Breast epithelium (tissue), 4 donors: Measurements from ENCODE around the gene SLC9B2. TPM values are rescaled to one million over a fixed set of nuclear protein-coding genes. Genes with fewer than 3 reads are reported as not detected.

ENCODE experiments used
- DNase-seq, 2 donors: peaks; one replicate each; pipeline ENCODE4 v3.0.0-alpha.2; 2019; ENCODE audit warnings: low spot score in 2 of 2
- H3K27ac ChIP-seq, 2 donors: fragments of 200-600 bp; sonication (generic) in 1 of 2; one replicate each; pipeline ENCODE4 v1.5.1; 2016 to 2019; ENCODE audit warnings: mild to moderate bottlenecking in 1 of 2
- H3K27me3 ChIP-seq, 2 donors: fragments of 200-600 bp; sonication (generic) in 1 of 2; one replicate each; pipeline versions ENCODE4 v1.5.1 to v1.6.0; 2017 to 2019; ENCODE audit warnings: control low read depth in 1 of 2, mild to moderate bottlenecking in 1 of 2
- H3K36me3 ChIP-seq: fragments of 200-600 bp; one replicate; pipeline ENCODE4 v1.5.1; 2019
- H3K4me1 ChIP-seq, 2 donors: fragments of 200-600 bp; sonication (generic); one replicate each; pipeline ENCODE4 v1.5.1; 2016 to 2019; ENCODE audit warnings: control low read depth in 1 of 2
- H3K4me3 ChIP-seq, 3 donors: fragments of 200-600 bp; sonication (generic); 1 replicate in 2 of 3; 2 replicates in 1 of 3; pipeline ENCODE4 v1.5.1; 2016 to 2019; ENCODE audit warnings: mild to moderate bottlenecking in 3 of 3, moderate library complexity in 2 of 3
- H3K9me3 ChIP-seq, 2 donors: fragments of 200-600 bp; sonication (generic) in 1 of 2; one replicate each; pipeline ENCODE4 v1.5.1; 2016 to 2019; ENCODE audit warnings: control low read depth in 1 of 2
- POLR2A ChIP-seq: fragments of 450-650 bp; IDR thresholded peaks from one replicate; pipeline ENCODE4 v1.6.1; 2016; ENCODE audit warnings: antibody characterized with exemption, mild to moderate bottlenecking, moderate library complexity
- POLR2AphosphoS5 ChIP-seq, 3 donors: sonication (generic); formaldehyde crosslinking; IDR thresholded peaks; one replicate each; pipeline ENCODE4 v1.6.1; 2017; ENCODE audit warnings: antibody characterized with exemption in 3 of 3
- intact Hi-C: fragments of 100-400 bp; cut with DNase I; formaldehyde crosslinking; loops from one replicate; pipeline ENCODE4 v1.15.1; 2023; ENCODE audit warnings: low total_unique reads
- total RNA-seq, 3 donors: library from RNA; depleted of rRNA; stranded (reverse); fragments of >200 nt; gene quantifications; one replicate each; pipeline ENCODE4 v1.1.0, GENCODE V29; 2016
- TF ChIP-seq, protein P1 (sequence below), 3 donors: fragments of 450-650 bp; IDR thresholded peaks; one replicate each; pipeline ENCODE4 v1.5.1; 2016 to 2017; ENCODE audit warnings: antibody characterized with exemption in 3 of 3, mild to moderate bottlenecking in 3 of 3, moderate library complexity in 3 of 3

Gene SLC9B2
- total RNA-seq, 3 donors from 2014 or later = 14.9 to 17.0 (median 15.1) TPM

DNA sequence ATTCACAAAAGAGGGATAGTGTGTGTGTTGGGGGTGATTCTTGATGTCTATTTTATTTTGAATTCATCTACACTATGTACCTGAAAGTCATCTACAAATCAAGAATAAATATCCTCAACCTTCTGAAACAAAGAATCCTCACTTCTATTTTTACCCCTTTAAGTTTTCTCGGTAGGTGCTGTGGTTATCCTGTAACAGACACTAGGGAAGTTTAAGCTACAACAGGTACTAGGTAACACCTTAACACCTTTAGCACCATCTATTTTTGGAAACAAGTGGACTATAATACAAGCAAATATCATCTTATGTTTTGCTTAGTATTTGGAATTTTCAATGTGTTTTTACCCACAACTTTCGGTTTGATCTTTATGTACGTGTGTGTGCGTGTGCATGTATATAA, 35.0 kb upstream of the SLC9B2 start:
- H3K4me1 ChIP-seq = no peaks in the 10 kb centered on the region

DNA sequence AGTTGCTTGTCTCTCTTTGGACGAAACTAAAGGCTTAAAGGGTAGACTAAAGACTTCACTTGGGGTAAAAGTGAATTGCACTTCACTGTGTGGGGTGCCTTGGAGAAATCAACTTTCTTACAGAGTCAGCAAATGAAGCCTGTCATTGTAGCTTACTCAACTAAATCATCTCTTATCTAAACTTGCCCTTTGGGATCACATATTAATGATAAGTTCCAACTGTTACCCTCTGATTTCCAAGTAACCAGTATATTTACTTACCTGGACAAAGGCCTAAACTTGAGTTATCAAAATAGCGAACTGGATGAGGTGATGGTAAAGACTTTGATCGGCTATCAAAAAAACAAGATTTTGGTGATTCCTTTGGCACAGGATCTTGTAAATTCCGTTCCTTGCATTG, 32.0 kb upstream of the SLC9B2 start:
- no peaks in the 10 kb centered on the region for H3K27me3 ChIP-seq
- no peak overlapping the region for H3K27ac ChIP-seq
- H3K4me1 ChIP-seq = no peaks in the 10 kb centered on the region
- TF ChIP-seq POLR2AphosphoS5 (IDR thresholded peaks at IDR 0.05) (no peak), POLR2A (no peak)
- TF ChIP-seq, protein P1, sequence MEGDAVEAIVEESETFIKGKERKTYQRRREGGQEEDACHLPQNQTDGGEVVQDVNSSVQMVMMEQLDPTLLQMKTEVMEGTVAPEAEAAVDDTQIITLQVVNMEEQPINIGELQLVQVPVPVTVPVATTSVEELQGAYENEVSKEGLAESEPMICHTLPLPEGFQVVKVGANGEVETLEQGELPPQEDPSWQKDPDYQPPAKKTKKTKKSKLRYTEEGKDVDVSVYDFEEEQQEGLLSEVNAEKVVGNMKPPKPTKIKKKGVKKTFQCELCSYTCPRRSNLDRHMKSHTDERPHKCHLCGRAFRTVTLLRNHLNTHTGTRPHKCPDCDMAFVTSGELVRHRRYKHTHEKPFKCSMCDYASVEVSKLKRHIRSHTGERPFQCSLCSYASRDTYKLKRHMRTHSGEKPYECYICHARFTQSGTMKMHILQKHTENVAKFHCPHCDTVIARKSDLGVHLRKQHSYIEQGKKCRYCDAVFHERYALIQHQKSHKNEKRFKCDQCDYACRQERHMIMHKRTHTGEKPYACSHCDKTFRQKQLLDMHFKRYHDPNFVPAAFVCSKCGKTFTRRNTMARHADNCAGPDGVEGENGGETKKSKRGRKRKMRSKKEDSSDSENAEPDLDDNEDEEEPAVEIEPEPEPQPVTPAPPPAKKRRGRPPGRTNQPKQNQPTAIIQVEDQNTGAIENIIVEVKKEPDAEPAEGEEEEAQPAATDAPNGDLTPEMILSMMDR (IDR thresholded peaks at IDR 0.05) = no peak
- no peaks in the 10 kb centered on the region for H3K36me3 ChIP-seq
- intact Hi-C loops = no loop called here
- no peak for DNase-seq
- no peak overlapping the region for H3K4me3 ChIP-seq
- no peaks in the 10 kb centered on the region for H3K9me3 ChIP-seq

More for the DNA sequence above, 35.0 kb upstream of the SLC9B2 start:
- TF ChIP-seq POLR2A = no peak
- TF ChIP-seq, protein P1 (IDR thresholded peaks at IDR 0.05) = no peak
- no peak for TF ChIP-seq POLR2AphosphoS5 (IDR thresholded peaks at IDR 0.05)
- DNase-seq = no peak
- Histone ChIP-seq H3K4me3 (no peak overlapping the region), H3K27ac (no peak overlapping the region), H3K36me3 (no peaks in the 10 kb centered on the region), H3K9me3 (no peaks in the 10 kb centered on the region), H3K27me3 (no peaks in the 10 kb centered on the region)
- intact Hi-C loops = no loop called here

DNA sequence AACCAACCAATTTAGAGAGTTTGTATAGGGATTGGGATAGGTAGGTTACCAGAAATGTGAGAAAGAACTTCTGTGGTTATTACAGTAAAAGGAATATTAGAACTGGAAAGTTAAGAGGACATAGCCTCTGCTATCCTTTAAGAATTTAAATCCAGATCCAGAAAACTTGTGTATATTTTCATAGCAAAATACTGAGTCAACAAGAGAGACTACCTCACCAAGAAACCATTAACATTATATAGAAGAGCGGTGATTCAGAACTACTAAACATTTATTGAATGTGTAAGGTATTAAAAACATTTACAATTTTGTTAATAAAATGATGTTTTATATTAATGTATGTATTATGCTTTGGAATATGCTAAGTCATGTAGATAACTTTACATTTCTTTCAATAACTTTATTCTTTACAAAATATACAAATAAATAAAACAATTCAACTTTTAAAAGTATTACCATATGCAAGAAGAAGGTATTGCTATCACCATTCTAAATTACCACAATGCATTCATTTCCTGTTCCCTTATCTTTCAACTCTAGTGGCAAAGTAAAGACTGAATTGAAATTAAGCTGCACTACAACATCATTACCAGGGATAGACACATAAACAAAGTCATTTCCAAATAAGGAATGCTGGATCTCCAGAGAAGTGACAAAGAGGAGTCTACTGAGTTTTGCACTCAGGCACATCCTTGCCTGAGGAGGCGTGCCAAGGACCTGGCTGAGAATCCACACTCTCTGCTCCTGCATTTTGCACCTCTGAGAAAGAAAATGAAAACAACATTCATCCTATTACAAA, 29.2 kb upstream of the SLC9B2 start:
- Histone ChIP-seq H3K4me3 (no peak overlapping the region), H3K27me3 (no peaks in the 10 kb centered on the region), H3K27ac (no peak overlapping the region), H3K9me3 (no peaks in the 10 kb centered on the region), H3K4me1 (no peaks in the 10 kb centered on the region), H3K36me3 (no peaks in the 10 kb centered on the region)
- intact Hi-C loops = no loop called here
- TF ChIP-seq POLR2A (no peak), POLR2AphosphoS5 (IDR thresholded peaks at IDR 0.05) (no peak)
- TF ChIP-seq, protein P1 (IDR thresholded peaks at IDR 0.05) = no peak
- DNase-seq = no peak

DNA sequence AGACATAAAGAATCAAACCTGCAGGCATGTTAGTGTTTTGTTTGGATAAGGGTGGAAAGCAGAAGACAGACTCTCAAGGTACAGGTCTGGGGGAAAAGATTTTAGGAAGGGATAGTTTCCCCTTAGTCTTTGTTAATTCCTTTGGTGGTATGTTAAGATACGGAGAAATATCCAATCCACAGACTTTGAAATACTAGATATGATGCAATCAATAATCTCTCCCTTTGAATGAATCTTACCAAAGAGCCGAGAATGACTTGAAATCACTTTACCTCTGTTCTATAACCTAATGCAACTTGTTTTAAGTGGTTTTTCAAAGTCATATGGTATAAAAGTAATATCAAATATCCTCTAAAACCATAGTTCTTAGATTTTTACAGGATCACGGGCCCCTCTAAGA, 28.3 kb upstream of the SLC9B2 start:
- Histone ChIP-seq H3K36me3 (no peaks in the 10 kb centered on the region), H3K9me3 (no peaks in the 10 kb centered on the region), H3K4me3 (no peak overlapping the region), H3K27ac (no peak overlapping the region), H3K27me3 (no peaks in the 10 kb centered on the region), H3K4me1 (no peaks in the 10 kb centered on the region)
- TF ChIP-seq POLR2AphosphoS5 (IDR thresholded peaks at IDR 0.05) = no peak
- TF ChIP-seq POLR2A = no peak
- TF ChIP-seq, protein P1 (IDR thresholded peaks at IDR 0.05) = no peak
- intact Hi-C loops = no loop called here
- no peak for DNase-seq

DNA sequence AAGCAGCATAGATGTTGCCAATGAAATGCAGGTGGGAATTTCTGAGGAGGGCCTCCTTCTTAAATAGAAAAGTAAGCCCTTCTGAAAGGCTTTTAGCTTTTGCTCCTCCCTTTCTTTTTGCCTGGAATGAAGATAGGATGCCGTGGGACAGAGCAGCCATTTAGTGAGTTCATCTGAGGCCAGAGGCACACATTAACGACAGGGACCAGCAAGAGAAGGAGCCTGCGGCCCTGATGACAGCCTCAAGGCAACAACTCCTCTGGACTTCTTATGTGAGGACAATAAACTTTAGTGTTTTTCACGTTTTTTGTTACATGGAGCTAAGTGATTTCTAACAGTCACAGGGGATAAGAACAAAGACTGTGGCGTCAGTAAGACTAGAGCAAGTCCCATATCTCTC, 24.1 kb upstream of the SLC9B2 start:
- intact Hi-C loops = no loop called here
- H3K27me3 ChIP-seq = no peaks in the 10 kb centered on the region
- peaks cover 0 to 3% of the 10 kb centered on the region in 2 donors for H3K4me1 ChIP-seq
- no peak overlapping the region for H3K27ac ChIP-seq
- no peak for TF ChIP-seq POLR2A
- TF ChIP-seq, protein P1 (IDR thresholded peaks at IDR 0.05) = no peak
- TF ChIP-seq POLR2AphosphoS5 (IDR thresholded peaks at IDR 0.05) = no peak
- no peak for DNase-seq
- H3K4me3 ChIP-seq = no peak overlapping the region
- no peaks in the 10 kb centered on the region for H3K9me3 ChIP-seq
- no peaks in the 10 kb centered on the region for H3K36me3 ChIP-seq
